GM19467 (cell line): Measurements from ENCODE around the gene WASHC2C.
"Not testable (repeated sequence)": the region's sequence is repeated elsewhere in the genome, so short reads cannot be mapped to it uniquely, and the experiment has no call there.

Experiments used
- ATAC-seq: cut with Tn5 transposase; IDR thresholded peaks from one replicate; pipeline ENCODE4 v1.9.1; 2021; ENCODE audit warnings: mild to moderate bottlenecking, moderate library complexity; ENCODE audit not compliant: unreplicated experiment

WASHC2C gene

GRCh38 chr10:45757661-45758396 lies 30.8 kb downstream of the WASHC2C start:
- not testable (repeated sequence) for ATAC-seq

GRCh38 chr10:45761622-45762021 lies 34.6 kb downstream of the WASHC2C start:
- ATAC-seq: peak; percentile 62

- not testable (repeated sequence) for ATAC-seq
Measured at GRCh38 chr10:45763037-45763436, 36.0 kb downstream of the WASHC2C start.

- ATAC-seq: not testable (repeated sequence)
Measured at GRCh38 chr10:45768334-45768733, 41.3 kb downstream of the WASHC2C start.

GRCh38 chr10:45771757-45772461 lies 44.8 kb downstream of the WASHC2C start:
- ATAC-seq: not testable (repeated sequence)

GRCh38 chr10:45786217-45786616 lies 59.2 kb downstream of the WASHC2C start:
- ATAC-seq: not testable (repeated sequence)

- ATAC-seq: not testable (repeated sequence)
Measured at GRCh38 chr10:45787212-45787741, 60.2 kb downstream of the WASHC2C start.

GRCh38 chr10:45789991-45790390 lies 62.9 kb downstream of the WASHC2C start:
- ATAC-seq: not testable (repeated sequence)

GRCh38 chr10:45790694-45791426 lies 63.8 kb downstream of the WASHC2C start:
- not testable (repeated sequence) for ATAC-seq

- not testable (repeated sequence) for ATAC-seq
Measured at GRCh38 chr10:45794761-45795160, 67.7 kb downstream of the WASHC2C start.

GRCh38 chr10:45803060-45804010 lies 76.3 kb downstream of the WASHC2C start:
- not testable (repeated sequence) for ATAC-seq

- not testable (repeated sequence) for ATAC-seq
Measured at GRCh38 chr10:45804996-45805395, 77.9 kb downstream of the WASHC2C start.

GRCh38 chr10:45809837-45810236 lies 82.8 kb downstream of the WASHC2C start:
- ATAC-seq: no peak

- no peak for ATAC-seq
Measured at GRCh38 chr10:45811075-45811474, 84.0 kb downstream of the WASHC2C start.

GRCh38 chr10:45812959-45813358 lies 85.9 kb downstream of the WASHC2C start:
- ATAC-seq: not testable (repeated sequence)

GRCh38 chr10:45814146-45814545 lies 87.1 kb downstream of the WASHC2C start:
- ATAC-seq: not testable (repeated sequence)

GRCh38 chr10:45817130-45817859 lies 90.2 kb downstream of the WASHC2C start:
- no peak for ATAC-seq

GRCh38 chr10:45817912-45818311 lies 90.8 kb downstream of the WASHC2C start:
- no peak for ATAC-seq

- ATAC-seq: no peak
Measured at GRCh38 chr10:45819552-45819951, 92.5 kb downstream of the WASHC2C start.
